ENCODE results near the gene ARL8B.
"Not testable (repeated sequence)": the region's sequence is repeated elsewhere in the genome, so short reads cannot be mapped to it uniquely, and the experiment has no call there.

Gene ARL8B

GRCh38 chr3:5149306-5149880 lies 27.3 kb downstream of the ARL8B start:
- DNase-seq, result peak; percentile 83

DNA sequence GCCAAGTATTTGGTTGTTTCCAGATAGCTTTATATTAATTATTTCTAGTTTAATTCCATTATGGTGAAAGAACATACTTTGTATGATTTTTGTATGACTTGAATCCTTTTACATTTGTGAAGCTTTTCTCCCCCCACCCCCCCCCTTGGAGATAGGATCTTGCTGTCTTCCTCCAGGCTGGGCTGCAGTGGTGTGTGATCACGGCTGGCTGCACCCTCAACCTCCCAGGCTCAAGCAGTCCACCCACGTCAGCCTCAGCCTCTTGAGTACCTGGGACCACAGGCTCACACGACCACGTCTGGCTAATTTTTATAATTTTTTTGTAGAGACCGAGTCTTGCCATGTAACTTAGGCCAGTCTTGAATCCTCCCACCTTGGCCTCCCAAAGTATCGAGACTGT lies 29.5 kb downstream of the ARL8B start:
- DNase-seq, result no peak

DNA sequence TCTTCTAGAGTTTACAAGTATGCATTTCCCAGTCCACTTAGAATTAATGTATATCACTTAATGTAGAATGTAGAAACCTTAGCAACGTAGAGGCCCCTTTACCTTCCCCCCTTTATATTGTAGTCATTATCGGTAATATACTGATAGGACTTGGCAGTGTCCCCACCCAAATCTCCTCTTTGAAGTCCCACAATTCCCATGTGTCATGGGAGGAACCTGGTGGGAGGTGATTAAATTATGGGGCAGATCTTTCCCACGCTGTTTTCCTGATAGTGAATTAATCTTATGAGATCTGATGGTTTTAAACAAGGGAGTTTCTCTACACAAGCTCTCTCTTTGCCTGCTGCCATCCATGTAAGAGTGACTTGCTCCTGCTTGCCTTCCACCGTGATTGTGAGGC lies 31.0 kb downstream of the ARL8B start:
- no peak for DNase-seq

DNA sequence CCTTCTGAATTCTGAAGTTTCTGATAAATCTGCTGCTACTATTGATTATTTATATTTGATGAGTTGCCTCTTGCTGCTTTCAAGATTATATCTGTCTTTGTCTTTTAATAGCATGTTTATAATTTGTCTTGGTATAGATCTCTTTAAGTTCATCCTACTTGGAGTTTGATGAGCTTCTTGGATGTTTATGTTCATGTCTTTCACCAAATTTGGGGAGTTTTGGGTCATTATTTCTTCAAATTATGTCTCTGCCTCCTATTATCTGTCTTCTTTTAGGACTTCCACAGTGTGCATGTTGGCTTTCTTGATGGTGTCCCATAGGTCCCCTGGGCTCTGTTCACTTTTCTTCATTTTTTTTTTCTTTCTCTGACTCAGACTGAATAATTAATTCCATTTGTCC lies 33.1 kb downstream of the ARL8B start:
- no peak for DNase-seq

- no peak for DNase-seq
Observed at GRCh38 chr3:5160321-5160720, 38.2 kb downstream of the ARL8B start.

DNA sequence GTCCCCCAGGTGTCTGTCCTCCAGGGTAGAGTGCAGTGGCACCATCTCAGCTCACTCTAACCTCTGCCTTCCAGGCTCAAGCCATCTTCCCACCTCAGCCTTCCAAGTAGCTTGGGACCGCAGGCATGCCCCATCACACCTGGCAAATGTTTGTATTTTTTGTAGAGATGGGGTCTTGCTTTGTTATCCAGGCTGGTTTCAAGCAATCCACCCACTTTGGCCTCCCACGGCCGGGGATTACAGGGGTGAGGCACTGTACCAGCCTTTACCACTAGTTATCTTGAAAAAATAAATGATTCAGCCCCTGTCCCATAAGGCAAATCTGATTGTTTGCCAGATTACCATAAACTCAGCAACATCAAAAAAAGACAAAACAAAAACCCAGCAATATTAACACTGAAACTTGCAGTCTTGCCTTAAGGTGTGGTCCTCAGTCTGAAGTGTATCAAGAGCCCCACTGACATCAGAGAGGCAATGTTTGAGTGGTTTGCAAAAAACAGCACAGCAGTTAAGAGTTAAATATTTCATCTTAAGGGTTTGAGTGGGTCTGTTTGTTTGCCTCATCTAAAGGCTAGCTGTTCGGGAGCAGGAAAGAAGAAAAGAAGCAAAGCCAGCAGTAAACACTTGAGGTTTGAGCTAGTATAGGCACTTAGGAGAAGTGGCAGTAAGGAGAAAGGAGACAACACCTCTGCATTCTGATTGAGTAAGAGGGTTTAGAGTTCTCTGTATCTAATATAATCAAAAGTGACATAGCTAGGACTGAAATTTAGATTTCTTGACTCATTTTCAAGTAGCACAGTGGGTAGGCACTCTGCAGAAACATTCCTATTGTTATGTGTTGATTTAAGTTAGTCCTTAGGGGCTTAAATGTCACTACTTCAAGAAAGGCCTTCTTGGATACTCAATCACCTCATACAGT lies 39.1 kb downstream of the ARL8B start:
- no peak for DNase-seq

DNA sequence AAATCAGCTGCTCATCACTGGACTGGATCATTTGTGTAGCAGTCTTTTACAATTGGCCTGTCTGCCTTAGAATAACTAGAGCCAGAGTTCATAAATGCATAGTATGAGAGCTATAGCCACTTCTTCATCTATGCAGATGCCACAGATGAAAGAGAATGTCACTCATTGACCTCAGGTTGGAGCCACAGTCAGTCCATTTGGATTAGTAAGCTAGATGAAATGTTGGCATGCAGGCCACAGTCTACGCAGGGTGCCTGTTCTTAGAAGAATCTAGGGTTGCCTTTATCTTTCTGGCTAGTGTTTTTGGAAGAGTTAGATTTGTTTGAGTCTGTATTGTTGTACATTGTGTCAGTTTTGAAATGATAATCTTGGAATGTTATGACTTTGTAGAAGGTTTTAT lies 40.0 kb downstream of the ARL8B start:
- DNase-seq, result no peak

GRCh38 chr3:5165698-5166097 lies 43.6 kb downstream of the ARL8B start:
- no peak for DNase-seq

DNA sequence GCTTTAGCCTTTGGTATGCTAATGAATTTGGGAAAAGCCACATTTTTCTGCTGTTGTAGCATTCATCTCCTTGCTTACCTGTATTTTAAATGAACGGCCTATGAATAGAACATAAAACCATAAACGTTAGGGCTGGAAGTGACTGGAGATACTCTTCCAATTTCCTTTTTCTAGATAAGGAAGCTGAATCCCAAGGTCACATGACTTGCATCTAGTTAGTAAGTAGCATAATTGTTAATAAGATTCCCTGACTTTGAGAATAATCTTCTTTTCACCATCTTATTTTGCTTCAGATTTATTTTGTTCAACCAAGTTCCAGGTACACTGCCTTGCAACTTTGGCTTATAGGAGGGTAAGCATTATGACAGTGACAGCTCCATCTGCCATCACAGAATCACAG lies 44.8 kb downstream of the ARL8B start:
- no peak for DNase-seq

DNA sequence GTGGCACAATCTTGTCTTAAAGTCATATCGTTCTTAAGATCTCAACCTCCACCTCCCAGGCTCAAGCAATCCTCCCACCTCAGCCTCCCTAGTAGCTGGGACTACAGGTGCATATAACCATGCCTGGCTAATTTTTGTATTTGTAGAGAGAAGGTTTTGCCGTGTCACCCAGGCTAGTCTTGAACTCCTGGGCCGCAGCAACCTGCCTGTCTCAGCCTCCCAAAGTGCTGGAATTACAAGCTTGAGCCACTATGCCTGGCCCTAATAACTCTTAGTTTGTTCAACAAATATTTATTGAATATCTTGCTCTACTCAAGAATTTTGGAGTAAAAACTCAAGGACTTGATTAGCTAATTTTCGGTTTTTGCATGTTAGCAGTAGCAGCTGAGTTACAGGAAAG lies 46.0 kb downstream of the ARL8B start:
- DNase-seq, result no peak

GRCh38 chr3:5169807-5170206 lies 47.7 kb downstream of the ARL8B start:
- DNase-seq, result no peak

DNA sequence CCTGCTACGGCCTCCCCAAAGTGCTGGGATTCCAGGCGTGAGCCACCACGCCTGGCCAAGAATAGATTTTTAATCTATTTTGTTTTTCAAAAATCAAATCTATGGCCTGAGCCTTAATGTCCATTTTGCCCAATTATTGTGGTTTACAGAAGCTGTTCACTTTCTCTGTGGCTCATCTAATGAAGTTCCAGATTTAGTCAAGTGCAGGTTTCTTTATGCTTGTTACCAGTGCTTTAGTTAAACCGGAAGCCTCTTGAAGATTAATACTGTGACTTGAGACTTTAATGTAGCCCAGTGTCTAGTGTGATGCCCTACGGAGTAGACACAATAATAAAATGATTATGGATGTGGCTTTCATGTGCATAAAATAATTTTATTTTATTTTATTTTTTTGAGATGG lies 48.9 kb downstream of the ARL8B start:
- DNase-seq, result no peak

GRCh38 chr3:5172018-5172417 lies 49.9 kb downstream of the ARL8B start:
- no peak for DNase-seq

DNA sequence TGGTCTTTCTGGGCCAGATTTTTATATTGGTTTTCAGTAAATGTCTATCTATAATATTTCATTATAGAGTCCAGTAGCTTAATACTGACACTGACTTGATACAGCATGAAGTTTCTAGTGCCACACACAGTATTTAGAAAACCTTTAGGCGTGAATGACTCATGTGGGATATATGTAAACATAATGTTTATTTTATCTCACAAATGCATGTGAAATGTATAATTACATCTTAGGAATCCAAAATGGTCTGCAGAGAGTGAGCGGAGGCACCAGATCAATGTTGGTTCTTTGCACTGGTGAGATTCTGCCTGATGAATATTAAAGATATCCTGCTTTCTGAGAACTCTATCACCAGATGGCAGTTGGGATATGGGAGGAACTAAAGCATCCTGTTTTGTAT lies 56.9 kb downstream of the ARL8B start:
- DNase-seq, result not testable (repeated sequence)

GRCh38 chr3:5181469-5182141 lies 59.5 kb downstream of the ARL8B start:
- peak; percentile 61 for DNase-seq

DNA sequence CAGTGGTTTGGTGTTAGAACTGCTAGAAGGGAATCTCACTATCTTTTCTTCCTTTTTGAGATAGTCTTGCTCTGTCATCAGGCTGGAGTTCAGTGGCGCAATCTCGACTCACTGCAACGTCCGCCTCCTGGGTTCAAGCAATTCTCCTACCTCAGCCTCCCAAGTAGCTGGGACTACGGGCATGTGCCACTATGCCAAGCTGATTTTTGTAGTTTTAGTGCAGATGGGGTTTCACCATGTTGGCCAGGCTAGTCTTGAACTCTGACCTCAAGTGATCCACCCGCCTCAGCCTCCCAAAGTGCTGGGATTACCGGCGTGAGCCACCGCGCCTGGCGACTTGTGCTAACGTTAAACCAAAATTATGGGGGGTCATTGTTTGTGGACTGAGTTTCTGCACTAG lies 61.6 kb downstream of the ARL8B start:
- peak; percentile 38 for DNase-seq

DNA sequence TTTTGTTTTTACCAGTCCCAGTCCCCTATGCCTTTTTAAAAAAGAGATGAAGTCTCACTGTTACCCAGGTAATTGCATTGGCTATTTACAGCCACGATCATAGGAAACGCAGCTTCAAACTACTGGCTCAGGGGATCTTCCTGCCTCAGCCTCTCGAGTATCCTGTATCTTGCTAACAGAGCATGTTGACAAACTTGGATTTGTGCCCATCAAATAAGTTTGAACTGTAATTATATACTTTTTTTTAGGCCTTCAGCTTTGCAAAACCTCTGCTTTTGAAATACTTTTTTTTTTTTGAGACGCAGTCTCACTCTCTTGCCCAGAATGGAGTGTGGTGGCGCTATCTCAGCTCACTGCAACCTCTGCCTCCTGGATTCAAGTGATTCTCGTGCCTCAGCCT lies 62.4 kb downstream of the ARL8B start:
- no peak for DNase-seq

- no peak for DNase-seq
Observed at GRCh38 chr3:5185093-5185673, 63.1 kb downstream of the ARL8B start.

DNA sequence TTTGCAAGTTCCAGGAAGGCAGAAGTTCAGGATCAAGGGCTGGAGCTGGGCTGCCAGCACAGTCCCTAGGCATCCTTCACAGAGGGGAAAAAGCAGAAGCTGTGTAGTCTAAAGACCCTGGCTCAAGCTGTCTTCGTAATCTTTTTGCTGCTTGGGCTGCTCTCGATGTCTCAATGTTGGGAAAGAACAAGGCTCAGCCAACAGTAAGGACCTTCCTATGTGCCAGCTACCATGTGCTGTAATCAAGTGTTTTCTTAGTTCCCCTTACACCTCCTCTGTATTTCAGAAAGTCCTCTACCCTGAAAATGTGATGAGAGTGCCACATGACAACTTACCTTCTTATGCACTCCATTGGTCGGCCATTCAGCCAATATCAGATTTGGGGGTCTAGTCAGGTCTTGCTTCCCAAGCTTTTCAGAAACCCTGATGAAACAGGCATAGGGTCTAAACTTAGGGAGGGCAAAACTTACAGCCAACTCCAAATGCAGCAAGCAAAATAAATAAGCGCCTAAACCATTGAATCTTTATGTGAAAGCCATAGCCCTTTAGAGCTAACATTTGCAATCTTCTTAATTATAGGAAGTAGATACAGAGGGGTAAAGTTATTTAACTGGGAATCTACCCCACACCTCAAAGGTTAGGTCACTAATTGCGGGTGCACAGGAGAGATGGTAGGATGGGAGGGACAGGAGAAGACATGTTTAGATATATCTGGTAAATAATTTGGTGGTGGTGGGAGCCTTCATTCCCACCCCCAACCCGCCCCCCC lies 64.2 kb downstream of the ARL8B start:
- DNase-seq, result peak; percentile 98

DNA sequence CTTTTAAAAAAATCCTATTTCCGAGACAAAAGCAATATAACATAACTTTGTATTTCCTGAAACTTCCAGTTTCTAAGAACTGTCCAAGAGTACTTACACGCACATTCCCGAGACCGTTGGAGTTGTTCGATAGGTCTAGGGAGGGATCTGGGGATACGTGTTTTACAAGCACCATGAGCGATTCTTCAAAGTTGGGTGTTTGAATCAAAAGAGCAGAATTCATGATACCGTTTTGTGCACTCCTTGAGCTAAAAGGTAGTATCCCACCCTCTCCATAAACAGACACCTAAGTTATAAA lies 64.7 kb downstream of the ARL8B start:
- no peak for DNase-seq

DNA sequence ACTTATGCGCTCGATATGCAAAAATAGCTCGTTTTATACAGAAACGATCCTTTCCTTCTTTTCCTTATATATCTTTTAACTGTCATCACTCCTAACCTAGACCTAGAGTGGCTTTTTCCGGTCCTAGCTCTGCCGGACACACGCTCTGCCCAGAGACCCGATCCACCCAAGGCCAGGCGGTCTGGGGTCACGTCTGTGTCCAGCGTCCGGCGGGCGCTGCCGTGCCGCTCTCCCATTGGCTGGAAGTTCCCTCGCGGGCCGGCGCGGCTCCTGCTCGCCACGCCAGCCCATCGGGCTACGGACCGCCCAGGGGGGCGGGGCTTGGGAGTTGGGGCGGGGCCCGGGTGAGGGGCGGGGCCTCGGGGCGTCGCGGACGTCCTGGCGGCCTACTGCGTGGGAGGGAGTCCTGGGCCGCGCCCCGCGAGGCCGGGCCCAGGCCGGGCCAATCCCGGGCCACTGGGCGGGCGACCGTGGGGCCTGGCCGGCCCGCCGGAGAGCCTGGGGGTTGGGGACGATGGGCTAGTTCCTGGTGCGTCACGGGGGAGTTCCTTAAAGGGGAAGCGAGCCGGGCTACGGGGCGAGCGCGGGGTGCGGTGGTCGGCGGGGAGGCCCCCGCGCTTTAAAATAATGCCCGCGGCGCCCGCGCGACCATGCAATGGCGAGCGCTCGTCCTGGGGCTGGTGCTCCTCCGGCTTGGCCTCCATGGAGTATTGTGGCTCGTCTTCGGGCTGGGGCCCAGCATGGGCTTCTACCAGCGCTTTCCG lies 65.2 kb downstream of the ARL8B start, which contains the start of gene EDEM1:
EDEM1 (plus strand) TSS at position 552 of the 764 bp plus-strand sequence; CDS start at position 651, 99 bp downstream.
- DNase-seq, result peak; percentile 90

- no peak for DNase-seq
Observed at GRCh38 chr3:5187920-5188418, 65.9 kb downstream of the ARL8B start.

Data from MV-4-11 (cell line).